OCI-LY1 (cell line): ENCODE results near the gene RHOV.

Experiments used
- H2AFZ ChIP-seq: fragments of 200-600 bp; sonication (generic), shearing (Covaris generic); 2 replicates; pipeline ENCODE4 v1.6.0; 2014; ENCODE audit warnings: antibody characterized with exemption, mild to moderate bottlenecking, low read length
- H3F3A ChIP-seq: fragments of 200-600 bp; sonication (generic), shearing (Covaris generic); 2 replicates; pipeline ENCODE4 v1.6.0; 2014; ENCODE audit warnings: mild to moderate bottlenecking, antibody characterized with exemption, low read length, moderate library complexity; ENCODE audit not compliant: insufficient read depth
- H3K27ac ChIP-seq: fragments of 200-600 bp; sonication (generic); 2 replicates; pipeline ENCODE4 v1.5.1; 2014; ENCODE audit warnings: low read length, mixed run types, mild to moderate bottlenecking, low read depth; ENCODE audit not compliant: poor library complexity, severe bottlenecking
- H3K27me3 ChIP-seq: fragments of 200-600 bp; sonication (generic); 2 replicates; pipeline ENCODE4 v1.6.0; 2014; ENCODE audit warnings: antibody characterized with exemption, mild to moderate bottlenecking, low read length, moderate library complexity; ENCODE audit not compliant: insufficient read depth
- H3K36me3 ChIP-seq: fragments of 200-600 bp; sonication (generic); 2 replicates; pipeline ENCODE4 v1.6.1; 2014; ENCODE audit warnings: mild to moderate bottlenecking, antibody characterized with exemption, low read length, moderate library complexity, mixed read lengths; ENCODE audit not compliant: insufficient read depth
- H3K4me1 ChIP-seq: fragments of 200-600 bp; sonication (generic); 2 replicates; pipeline ENCODE4 v1.5.1; 2014; ENCODE audit warnings: mild to moderate bottlenecking, low read length, moderate library complexity; ENCODE audit not compliant: insufficient read depth, severe bottlenecking
- H3K4me2 ChIP-seq: fragments of 200-600 bp; sonication (generic), shearing (Covaris generic); 2 replicates; pipeline ENCODE4 v1.6.1; 2014; ENCODE audit warnings: low read length
- H3K4me3 ChIP-seq: fragments of 200-600 bp; sonication (generic); 2 replicates; pipeline ENCODE4 v1.5.1; 2014; ENCODE audit warnings: low read length, low read depth, mild to moderate bottlenecking, mixed read lengths; ENCODE audit not compliant: poor library complexity, severe bottlenecking
- H3K79me2 ChIP-seq: fragments of 200-600 bp; shearing (Covaris generic); 2 replicates; pipeline ENCODE4 v1.6.1; 2016; ENCODE audit warnings: mixed run types, low read length, mixed read lengths; ENCODE audit not compliant: insufficient read depth
- H3K9ac ChIP-seq: fragments of 200-600 bp; sonication (generic), shearing (Covaris generic); 2 replicates; pipeline ENCODE4 v1.6.1; 2014; ENCODE audit warnings: mild to moderate bottlenecking, low read length, mixed read lengths
- H3K9me2 ChIP-seq: fragments of 200-600 bp; sonication (generic), shearing (Covaris generic); 2 replicates; pipeline ENCODE4 v1.6.1; 2014; ENCODE audit warnings: low read depth, mild to moderate bottlenecking, low read length, mixed read lengths
- H3K9me3 ChIP-seq: fragments of 200-600 bp; shearing (Covaris generic); 2 replicates; pipeline ENCODE4 v1.6.1; 2014; ENCODE audit warnings: low read length, mixed read lengths
- H4K20me1 ChIP-seq: fragments of 200-600 bp; sonication (generic), shearing (Covaris generic); 2 replicates; pipeline ENCODE4 v1.6.0; 2016; ENCODE audit warnings: mild to moderate bottlenecking, low read length; ENCODE audit not compliant: insufficient read depth
- CTCF ChIP-seq: fragments of 200-600 bp; sonication (generic), shearing (Covaris generic); IDR thresholded peaks from 2 replicates; pipeline ENCODE4 v1.5.1; 2017; ENCODE audit warnings: mild to moderate bottlenecking, antibody characterized with exemption, low read length, moderate library complexity, mixed read lengths
- EZH2 ChIP-seq: fragments of 200-600 bp; sonication (generic), shearing (Covaris generic); IDR thresholded peaks from 2 replicates; pipeline ENCODE4 v1.8.0; 2017; ENCODE audit warnings: borderline replicate concordance, mixed run types, mild to moderate bottlenecking, antibody characterized with exemption, low read length, moderate library complexity, mixed read lengths

The RHOV gene

GRCh38 chr15:40843261-40843884 lies 30.7 kb downstream of the RHOV start:
- Histone ChIP-seq H3K27ac (no peak overlapping the region), H3K4me3 (peak overlapping the region; percentile 68), H3K36me3 (no peaks in the 10 kb centered on the region), H2AFZ (no peak overlapping the region; the same call in 1 of the 2 replicates), H4K20me1 (no peaks in the 10 kb centered on the region), H3K27me3 (no peaks in the 10 kb centered on the region), H3K9me2 (no peaks in the 10 kb centered on the region), H3F3A (no peaks in the 10 kb centered on the region), H3K9ac (peak overlapping the region; percentile 54; the same call in 1 of the 2 replicates), H3K9me3 (no peaks in the 10 kb centered on the region), H3K4me2 (peak overlapping the region; percentile 91), H3K79me2 (no peaks in the 10 kb centered on the region), H3K4me1 (peaks cover 37% of the 10 kb centered on the region)
- TF ChIP-seq EZH2, result no peak
- TF ChIP-seq CTCF, result no peak

GRCh38 chr15:40841741-40842140 lies 32.3 kb downstream of the RHOV start:
- Histone ChIP-seq H3K36me3 (no peaks in the 10 kb centered on the region), H3K9me2 (no peaks in the 10 kb centered on the region), H3K27ac (no peak overlapping the region), H3K9ac (no peak overlapping the region), H3K4me2 (no peak overlapping the region), H3K27me3 (no peaks in the 10 kb centered on the region), H3K79me2 (no peaks in the 10 kb centered on the region), H4K20me1 (no peaks in the 10 kb centered on the region), H3K9me3 (no peaks in the 10 kb centered on the region), H2AFZ (no peak overlapping the region), H3K4me1 (peaks cover 28% of the 10 kb centered on the region), H3K4me3 (no peak overlapping the region), H3F3A (no peaks in the 10 kb centered on the region)
- TF ChIP-seq EZH2 (no peak), CTCF (no peak)

- Histone ChIP-seq H3F3A (no peaks in the 10 kb centered on the region), H3K9ac (no peak overlapping the region), H3K4me2 (no peak overlapping the region), H3K79me2 (no peaks in the 10 kb centered on the region), H3K4me3 (no peak overlapping the region), H3K36me3 (no peaks in the 10 kb centered on the region), H3K9me3 (no peaks in the 10 kb centered on the region), H4K20me1 (no peaks in the 10 kb centered on the region), H3K27ac (no peak overlapping the region), H3K9me2 (no peaks in the 10 kb centered on the region), H2AFZ (no peak overlapping the region), H3K27me3 (no peaks in the 10 kb centered on the region), H3K4me1 (no peaks in the 10 kb centered on the region)
- TF ChIP-seq EZH2 (no peak), CTCF (no peak)
These were observed 35.3 kb downstream of the RHOV start for GRCh38 chr15:40838756-40839155.
